T-helper 22 cell (primary cell): ENCODE data around the gene MORC2.

ENCODE experiments used
- DNase-seq: peaks from one replicate; pipeline ENCODE4 v3.0.0-alpha.2; 2020; ENCODE audit warnings: low read depth

Gene MORC2

DNA sequence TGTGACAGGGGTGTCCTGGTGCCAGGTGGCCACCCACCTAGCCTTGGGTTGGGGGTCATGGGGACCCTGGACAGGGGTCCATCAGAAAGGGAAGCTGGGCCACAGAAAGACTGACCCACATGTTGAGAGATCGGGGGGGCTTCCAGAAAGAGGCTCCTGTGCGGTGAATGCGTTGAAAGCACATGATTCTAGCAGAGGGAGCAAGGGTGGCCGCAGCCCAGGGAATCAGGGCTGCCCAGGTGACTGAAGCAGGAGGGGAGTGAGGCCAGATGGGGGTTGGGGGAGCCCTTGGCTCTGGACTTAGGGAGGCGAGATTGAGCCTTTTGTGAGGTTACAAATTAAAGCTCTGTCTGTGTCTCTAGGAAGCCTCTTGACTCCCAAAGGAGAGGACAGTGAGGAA lies 80.7 kb downstream of the MORC2 start:
- no peak for DNase-seq

- DNase-seq = no peak
These were observed 81.1 kb downstream of the MORC2 start for GRCh38 chr22:30887453-30887852.

GRCh38 chr22:30885591-30885990 lies 83.0 kb downstream of the MORC2 start:
- no peak for DNase-seq

DNA sequence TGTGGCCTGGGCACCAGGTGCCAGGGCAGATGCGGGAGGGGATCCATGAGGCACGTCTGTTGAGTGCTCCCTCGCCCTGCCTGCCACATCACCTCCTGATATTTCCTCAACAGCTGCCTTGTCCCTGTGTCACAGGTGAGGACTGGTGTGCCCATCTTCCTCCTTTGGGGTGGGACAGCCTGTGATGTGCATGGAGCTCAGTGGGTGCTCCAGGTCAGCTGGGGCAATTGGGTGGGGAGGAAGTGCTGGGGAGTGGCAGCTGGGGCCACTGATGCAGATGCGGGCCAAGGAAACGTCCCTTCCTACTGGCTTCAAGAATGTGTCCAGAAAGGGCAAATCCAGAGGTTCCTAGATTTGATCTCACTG lies 83.6 kb downstream of the MORC2 start:
- no peak for DNase-seq

- no peak for DNase-seq
These were observed 84.2 kb downstream of the MORC2 start for GRCh38 chr22:30884211-30885000.

GRCh38 chr22:30883586-30884145 lies 84.9 kb downstream of the MORC2 start:
- DNase-seq = no peak

DNA sequence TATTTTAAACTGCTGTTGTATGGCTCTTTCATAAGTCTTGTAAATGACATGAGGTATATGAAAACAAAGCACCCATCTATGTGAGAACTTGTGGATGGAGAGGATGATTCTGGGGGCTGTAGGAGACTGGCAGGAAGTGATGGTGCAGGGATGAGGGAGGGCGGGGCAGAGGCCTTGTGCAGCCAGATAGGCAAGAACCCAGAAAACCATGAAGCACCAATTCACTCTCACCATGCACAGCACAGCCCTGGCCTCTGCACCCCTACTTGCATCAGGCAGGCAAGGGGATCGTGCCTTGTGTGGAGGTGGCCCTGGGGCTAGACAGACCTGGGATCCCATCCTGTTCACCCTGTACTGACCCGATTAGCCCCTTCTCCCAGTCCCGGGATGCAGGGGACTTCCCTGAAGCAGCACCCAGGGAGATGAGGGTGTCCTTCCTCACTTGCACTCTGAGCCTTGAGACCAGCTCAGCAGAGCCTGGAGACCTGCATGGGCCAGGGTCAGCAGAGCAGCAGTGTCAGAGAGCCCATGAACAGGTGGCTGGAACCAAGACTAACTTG lies 85.5 kb downstream of the MORC2 start:
- DNase-seq = no peak

- no peak for DNase-seq
These were observed 86.3 kb downstream of the MORC2 start for GRCh38 chr22:30882184-30882717.

DNA sequence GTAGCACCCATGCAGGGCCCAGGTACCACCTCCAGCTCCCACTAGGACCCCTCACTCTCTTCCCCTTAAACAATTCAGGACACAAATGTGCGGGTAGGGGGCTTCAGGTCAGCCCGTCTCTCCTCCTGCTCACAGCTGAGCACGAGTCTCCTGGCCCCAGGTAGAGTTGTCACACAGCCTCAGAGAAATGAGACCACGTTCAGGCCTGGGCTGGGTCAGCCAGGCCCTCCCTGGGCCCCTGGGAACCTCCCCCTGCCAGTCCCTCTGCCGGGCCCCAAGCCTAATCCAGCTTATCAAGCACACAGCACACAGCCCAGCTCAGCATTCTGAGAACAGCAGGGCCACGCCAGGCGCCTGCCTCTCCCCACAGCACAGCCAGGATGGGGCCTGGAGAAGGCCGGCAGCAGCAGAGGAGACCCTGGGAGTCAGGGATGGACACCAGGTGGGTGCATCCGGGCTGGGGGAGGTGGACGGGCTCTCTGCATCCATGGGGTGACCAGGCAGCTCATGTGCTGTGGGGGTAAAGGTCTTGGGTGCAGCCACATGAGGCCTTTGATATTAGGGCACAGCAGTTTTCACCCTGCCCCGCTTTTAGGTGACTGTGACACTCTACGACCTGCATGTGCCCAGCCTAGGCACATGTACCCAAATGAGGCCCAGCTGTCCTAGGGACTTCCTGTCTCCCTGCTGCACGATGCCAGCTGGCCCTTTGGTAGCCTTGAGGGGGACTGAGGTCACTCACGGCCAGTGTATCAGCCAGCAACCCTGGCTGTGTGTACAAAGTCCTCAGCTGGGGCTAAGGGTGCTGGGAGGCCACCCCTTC lies 87.0 kb downstream of the MORC2 start:
- DNase-seq = no peak

- DNase-seq = no peak
These were observed 87.7 kb downstream of the MORC2 start for GRCh38 chr22:30880847-30881246.

- no peak for DNase-seq
These were observed 88.4 kb downstream of the MORC2 start for GRCh38 chr22:30880181-30880601.

DNA sequence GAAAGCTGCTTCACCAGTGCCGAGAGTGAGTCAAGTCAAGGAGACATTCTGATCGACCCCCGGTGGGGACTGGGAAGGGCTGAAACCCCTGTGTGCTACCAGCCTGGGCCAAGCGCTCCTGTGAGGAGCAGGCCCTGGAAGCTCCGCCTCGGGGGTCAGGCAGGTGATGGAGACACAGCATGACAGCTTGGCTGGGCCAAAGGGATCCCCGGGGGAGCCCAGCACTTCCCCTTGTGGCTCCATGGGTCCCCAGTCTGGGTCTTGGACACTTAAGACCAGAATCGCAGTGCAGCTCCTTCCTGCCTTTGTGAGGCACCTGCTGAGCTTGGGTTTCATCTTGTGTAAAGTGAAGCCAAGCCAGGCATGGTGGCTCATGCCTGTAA lies 89.2 kb downstream of the MORC2 start:
- DNase-seq = no peak

GRCh38 chr22:30878516-30879414 lies 89.8 kb downstream of the MORC2 start:
- no peak for DNase-seq

DNA sequence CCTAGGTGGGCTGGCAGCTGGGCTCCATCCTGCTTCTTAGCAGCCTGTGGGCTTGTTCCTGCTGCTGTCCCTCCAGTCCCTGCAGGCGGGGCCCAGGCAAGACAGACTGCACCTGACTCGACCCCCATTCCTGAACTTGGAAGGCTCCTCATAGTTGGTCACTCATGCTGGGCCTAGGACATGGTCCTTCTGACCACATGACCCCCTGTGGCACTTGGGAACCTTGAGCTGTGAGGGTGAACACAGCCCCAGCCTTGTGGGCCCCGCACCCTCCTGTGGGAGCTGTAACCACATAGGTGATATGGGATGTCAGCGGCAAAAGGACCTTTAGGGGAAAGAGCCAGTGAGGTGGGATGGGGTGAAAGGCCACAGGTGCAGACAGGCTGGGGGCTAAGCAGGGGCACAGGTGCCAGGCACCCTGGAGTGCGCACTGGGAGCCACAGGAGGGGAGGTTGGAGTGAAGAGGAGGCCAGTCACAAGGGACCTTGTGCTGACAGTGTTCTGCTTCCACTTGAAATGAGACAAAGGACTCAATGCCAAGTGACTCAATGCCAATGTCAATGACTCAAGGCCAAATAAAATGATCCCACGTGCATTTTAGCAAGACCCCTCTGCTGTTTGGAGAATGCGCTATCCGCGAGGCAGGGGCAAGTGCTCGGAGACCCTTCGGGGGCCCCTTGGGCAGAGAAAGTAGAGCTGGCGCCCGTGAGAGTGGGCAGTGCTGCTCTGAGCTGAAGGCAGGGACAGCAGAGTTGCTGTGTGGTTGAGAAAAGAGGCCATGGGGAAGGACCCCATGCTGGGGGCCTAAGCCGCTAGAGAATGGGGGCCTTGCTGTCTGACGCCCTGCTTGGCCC lies 90.7 kb downstream of the MORC2 start:
- DNase-seq = no peak

GRCh38 chr22:30876915-30877553 lies 91.5 kb downstream of the MORC2 start:
- DNase-seq = no peak

- DNase-seq = no peak
These were observed 92.3 kb downstream of the MORC2 start for GRCh38 chr22:30876221-30876751.

- no peak for DNase-seq
These were observed 92.9 kb downstream of the MORC2 start for GRCh38 chr22:30875481-30876215.
